NCI-H2081 (cell line): ENCODE measurements around the gene MED8.

Experiments used
- DNase-seq, 2 experiments: peaks; one replicate each; lab custom pipeline; 2025; lab: John Stamatoyannopoulos, UW

Gene MED8

GRCh38 chr1:43334453-43335205, 55.0 kb downstream of the MED8 start:
- DNase-seq, result no peak
